Liver (tissue), 9 donors: ENCODE data around the gene ABHD12. TPM values are rescaled to one million over a fixed set of nuclear protein-coding genes. Genes with fewer than 3 reads are reported as not detected.

ENCODE experiments used
- DNase-seq: peaks from one replicate; pipeline ENCODE4 v3.0.0-alpha.2; 2017; ENCODE audit warnings: low spot score
- H3K27ac ChIP-seq, 2 donors: one replicate each; pipeline ENCODE4 v1.7.0; 2013; ENCODE audit warnings: inconsistent platforms in 2 of 2, low read length in 2 of 2, control low read depth in 1 of 2, low read depth in 1 of 2, mild to moderate bottlenecking in 1 of 2
- H3K27me3 ChIP-seq, 4 donors: one replicate each; pipeline versions ENCODE4 v1.6.1 to v1.7.0; 2013; ENCODE audit warnings: low read length in 3 of 4, inconsistent platforms in 1 of 4, mild to moderate bottlenecking in 1 of 4, moderate library complexity in 1 of 4; ENCODE audit not compliant: control insufficient read depth in 4 of 4, insufficient read depth in 4 of 4
- H3K36me3 ChIP-seq, 4 donors: one replicate each; pipeline versions ENCODE4 v1.6.1 to v1.7.0; 2013; ENCODE audit warnings: low read length in 3 of 4, mild to moderate bottlenecking in 3 of 4, low read depth in 1 of 4, moderate library complexity in 1 of 4; ENCODE audit not compliant: control insufficient read depth in 4 of 4, insufficient read depth in 3 of 4
- H3K4me1 ChIP-seq, 4 donors: one replicate each; pipeline versions ENCODE4 v1.6.1 to v1.7.0; 2013; ENCODE audit warnings: low read length in 3 of 4, mild to moderate bottlenecking in 3 of 4, moderate library complexity in 1 of 4; ENCODE audit not compliant: control insufficient read depth in 4 of 4, insufficient read depth in 4 of 4
- H3K4me3 ChIP-seq, 3 donors: one replicate each; pipeline versions ENCODE4 v1.6.1 to v1.7.0; 2013; ENCODE audit warnings: low read length in 3 of 3, control low read depth in 1 of 3, low read depth in 1 of 3, mild to moderate bottlenecking in 1 of 3
- H3K9ac ChIP-seq, 2 donors: one replicate each; pipeline ENCODE4 v1.7.0; 2013; ENCODE audit warnings: low read length in 2 of 2, mild to moderate bottlenecking in 2 of 2, moderate library complexity in 2 of 2, control low read depth in 1 of 2, low read depth in 1 of 2
- H3K9me3 ChIP-seq, 4 donors: one replicate each; pipeline versions ENCODE4 v1.6.1 to v1.7.0; 2013; ENCODE audit warnings: low read length in 3 of 4; ENCODE audit not compliant: control insufficient read depth in 4 of 4
- CTCF ChIP-seq: fragments of 150-350 bp; IDR thresholded peaks from 2 replicates; pipeline ENCODE4 v1.5.1; 2017; ENCODE audit warnings: improper control_type of control experiment, low read depth, low read length; ENCODE audit not compliant: missing input control
- EGR1 ChIP-seq, 2 donors: IDR thresholded peaks; 2 replicates each; pipeline ENCODE4 v1.6.1; 2016 to 2018; ENCODE audit warnings: antibody characterized with exemption in 2 of 2, low read depth in 2 of 2
- FOXA1 ChIP-seq: IDR thresholded peaks from 2 replicates; pipeline ENCODE4 v1.6.1; 2016; ENCODE audit warnings: antibody characterized with exemption
- FOXA2 ChIP-seq: IDR thresholded peaks from 2 replicates; pipeline ENCODE4 v1.6.1; 2016; ENCODE audit warnings: antibody characterized with exemption
- HNF4G ChIP-seq: IDR thresholded peaks from 2 replicates; pipeline ENCODE4 v1.6.1; 2016; ENCODE audit warnings: antibody characterized with exemption
- JUND ChIP-seq, 2 donors: IDR thresholded peaks; 2 replicates each; pipeline ENCODE4 v1.6.1; 2016; ENCODE audit warnings: antibody characterized with exemption in 2 of 2
- NR2F2 ChIP-seq: IDR thresholded peaks from 2 replicates; pipeline ENCODE4 v1.6.1; 2016; ENCODE audit warnings: antibody characterized with exemption
- RAD21 ChIP-seq, 2 donors: IDR thresholded peaks; 2 replicates each; pipeline ENCODE4 v1.6.1; 2016; ENCODE audit warnings: antibody characterized with exemption in 2 of 2, mild to moderate bottlenecking in 2 of 2
- REST ChIP-seq: IDR thresholded peaks from 2 replicates; pipeline ENCODE4 v1.6.1; 2016; ENCODE audit warnings: antibody characterized with exemption, mild to moderate bottlenecking
- RXRA ChIP-seq, 2 donors: IDR thresholded peaks; 2 replicates each; pipeline ENCODE4 v1.6.1; 2017 to 2018; ENCODE audit warnings: antibody characterized with exemption in 2 of 2, mild to moderate bottlenecking in 1 of 2
- SP1 ChIP-seq: IDR thresholded peaks from 2 replicates; pipeline ENCODE4 v1.6.1; 2018; ENCODE audit warnings: antibody characterized with exemption, mild to moderate bottlenecking
- TAF1 ChIP-seq: conservative IDR thresholded peaks from 2 replicates; pipeline ENCODE4 v1.6.1; 2016; ENCODE audit warnings: antibody characterized with exemption, mild to moderate bottlenecking
- YY1 ChIP-seq: IDR thresholded peaks from 2 replicates; pipeline ENCODE4 v1.6.1; 2016; ENCODE audit warnings: antibody characterized with exemption, mild to moderate bottlenecking
- WGBS: extraction: QIAGEN DNeasy Blood & Tissue Kit; methylation state at CpG from one replicate; pipeline ENCODE4 v1.1.7; 2013; 5-methylcytosine and 5-hydroxymethylcytosine counted together
- polyA plus RNA-seq, 2 donors: library from polyadenylated mRNA; stranded (reverse) in 1 of 2; unstranded in 1 of 2; fragments of 200-250 nt in 1 of 2; fragments of >200 nt in 1 of 2; fragmentation: Nextera tagmentation in 1 of 2; extraction: Ambion mirVana in 1 of 2; gene quantifications; one replicate each; pipeline versions ENCODE4 v1.2.1 to v1.2.3, GENCODE V29; 2013 to 2015
- total RNA-seq, 2 donors: library from RNA; depleted of rRNA; stranded (reverse); fragments of >200 nt; gene quantifications; one replicate each; pipeline ENCODE4 v1.2.3, GENCODE V29; 2014
- TF ChIP-seq, protein P1 (sequence below): IDR thresholded peaks from 2 replicates; pipeline ENCODE4 v1.6.1; 2016; ENCODE audit warnings: antibody characterized with exemption
- TF ChIP-seq, protein P2 (sequence below): IDR thresholded peaks from 2 replicates; pipeline ENCODE4 v1.6.1; 2016; ENCODE audit warnings: antibody characterized with exemption
- donor health status: healthy.
- donor health status: healthy.
- donor health status: healthy.
- donor health status: healthy.
- donor health status: healthy.

Gene ABHD12
- total and polyA plus RNA-seq, 4 donors, result 11.1 to 15.4 (median 12.9) TPM

DNA sequence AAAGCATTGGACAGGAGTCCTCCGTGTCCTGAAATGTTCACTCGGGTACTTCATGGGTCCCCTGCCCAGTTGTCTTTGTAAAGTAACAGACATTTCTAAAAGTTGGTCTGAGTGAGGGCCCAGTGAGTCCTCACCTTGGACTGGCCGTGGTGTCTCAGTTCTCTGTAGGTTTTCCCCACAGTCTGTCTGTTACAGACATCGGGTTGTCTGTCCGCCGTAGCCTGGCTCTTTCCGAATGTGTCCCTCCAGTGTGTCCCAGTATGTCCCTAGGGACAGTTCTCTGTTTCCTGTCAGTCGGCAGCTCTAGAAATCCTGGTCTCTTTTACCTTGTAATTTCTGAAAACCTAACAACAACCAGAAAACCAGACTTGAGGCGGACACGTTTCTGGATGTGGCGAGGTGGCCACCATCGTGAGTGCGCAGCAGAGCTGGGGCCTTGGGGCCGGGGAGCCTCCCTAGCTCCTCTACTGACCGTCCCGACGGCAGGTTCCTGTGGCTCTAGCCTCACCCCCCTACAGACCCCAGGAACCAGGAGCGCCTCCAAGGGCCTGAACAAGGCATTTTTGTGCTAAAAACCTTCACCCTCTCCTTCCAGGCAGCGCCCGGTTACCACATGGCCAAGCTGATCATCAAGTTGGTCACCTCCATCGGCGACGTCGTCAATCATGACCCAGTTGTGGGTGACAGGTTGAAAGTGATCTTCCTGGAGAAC, 100.6 kb downstream of the ABHD12 start (continued):
- TF ChIP-seq CTCF (no peak), EGR1 (IDR thresholded peaks at IDR 0.05; ENCODE audit: low read depth in 2 of 2) (no peak), NR2F2 (no peak), FOXA2 (no peak), JUND (IDR thresholded peaks at IDR 0.05) (no peak)

- Histone ChIP-seq H3K27ac (no peak overlapping the region), H3K4me1 (no peaks in the 10 kb centered on the region), H3K9ac (no peak overlapping the region), H3K27me3 (no peaks in the 10 kb centered on the region), H3K36me3 (peaks cover 2 to 21% (median 6%) of the 10 kb centered on the region in 4 donors), H3K4me3 (no peak overlapping the region), H3K9me3 (no peaks in the 10 kb centered on the region)
- WGBS, result 97% methylated on average over 22 of the region's 22 CpGs
- no peak for DNase-seq
- TF ChIP-seq REST, result no peak
- TF ChIP-seq CTCF, result no peak
- TF ChIP-seq, protein P1, sequence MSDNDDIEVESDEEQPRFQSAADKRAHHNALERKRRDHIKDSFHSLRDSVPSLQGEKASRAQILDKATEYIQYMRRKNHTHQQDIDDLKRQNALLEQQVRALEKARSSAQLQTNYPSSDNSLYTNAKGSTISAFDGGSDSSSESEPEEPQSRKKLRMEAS, result no peak
- no peak for TF ChIP-seq YY1
- no peak for TF ChIP-seq JUND (IDR thresholded peaks at IDR 0.05)
- TF ChIP-seq FOXA1, result no peak
- TF ChIP-seq SP1, result no peak
- no peak for TF ChIP-seq HNF4G
- no peak for TF ChIP-seq TAF1
- TF ChIP-seq, protein P2, sequence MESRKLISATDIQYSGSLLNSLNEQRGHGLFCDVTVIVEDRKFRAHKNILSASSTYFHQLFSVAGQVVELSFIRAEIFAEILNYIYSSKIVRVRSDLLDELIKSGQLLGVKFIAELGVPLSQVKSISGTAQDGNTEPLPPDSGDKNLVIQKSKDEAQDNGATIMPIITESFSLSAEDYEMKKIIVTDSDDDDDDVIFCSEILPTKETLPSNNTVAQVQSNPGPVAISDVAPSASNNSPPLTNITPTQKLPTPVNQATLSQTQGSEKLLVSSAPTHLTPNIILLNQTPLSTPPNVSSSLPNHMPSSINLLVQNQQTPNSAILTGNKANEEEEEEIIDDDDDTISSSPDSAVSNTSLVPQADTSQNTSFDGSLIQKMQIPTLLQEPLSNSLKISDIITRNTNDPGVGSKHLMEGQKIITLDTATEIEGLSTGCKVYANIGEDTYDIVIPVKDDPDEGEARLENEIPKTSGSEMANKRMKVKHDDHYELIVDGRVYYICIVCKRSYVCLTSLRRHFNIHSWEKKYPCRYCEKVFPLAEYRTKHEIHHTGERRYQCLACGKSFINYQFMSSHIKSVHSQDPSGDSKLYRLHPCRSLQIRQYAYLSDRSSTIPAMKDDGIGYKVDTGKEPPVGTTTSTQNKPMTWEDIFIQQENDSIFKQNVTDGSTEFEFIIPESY, result no peak
- TF ChIP-seq RAD21 (IDR thresholded peaks at IDR 0.05), result no peak
- no peak for TF ChIP-seq RXRA (IDR thresholded peaks at IDR 0.05)
- no peak for TF ChIP-seq EGR1 (IDR thresholded peaks at IDR 0.05; ENCODE audit: low read depth in 2 of 2)
Observed at GRCh38 chr20:25288291-25289181, 102.1 kb downstream of the ABHD12 start.
